ENCODE data around the gene ETV6.

Gene ETV6

GRCh38 chr12:11746940-11747716 lies 97.7 kb downstream of the ETV6 start:
- TF ChIP-seq SIN3A (IDR thresholded peaks at IDR 0.05; ENCODE audit: borderline replicate concordance, insufficient read depth, low read length) (no peak), POLR2AphosphoS5 (IDR thresholded peaks at IDR 0.05; ENCODE audit: low read depth, low read length) (no peak), REST (IDR thresholded peaks at IDR 0.05; ENCODE audit: insufficient read depth in 1 of 2, low read depth in 2 of 2, low read length in 2 of 2) (no peak), FOXP2 (optimal IDR thresholded peaks at IDR 0.05; ENCODE audit: borderline replicate concordance, extremely low read depth, extremely low read length, insufficient read depth) (no peak), TAF1 (IDR thresholded peaks at IDR 0.05; ENCODE audit: borderline replicate concordance, insufficient read depth, low read length) (no peak)

DNA sequence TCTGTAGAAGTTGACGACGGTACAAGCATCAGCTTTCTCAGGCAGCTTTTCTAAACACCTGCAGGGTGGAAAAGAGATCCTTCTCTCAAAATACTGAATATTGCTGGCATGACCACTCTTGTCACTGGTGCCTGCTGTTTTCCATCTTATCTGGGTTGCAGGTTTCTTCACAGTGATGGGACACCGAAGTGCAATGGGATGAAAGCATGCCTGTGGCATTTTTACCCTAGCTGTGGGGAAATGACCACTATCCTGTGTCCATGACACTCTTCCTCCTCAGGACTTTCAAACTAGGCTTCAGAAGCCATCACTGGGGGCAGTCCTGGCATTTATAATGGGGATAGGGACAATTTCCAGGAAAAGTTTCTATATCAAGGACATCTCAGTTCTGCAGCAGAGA lies 98.5 kb downstream of the ETV6 start:
- TF ChIP-seq REST (IDR thresholded peaks at IDR 0.05; ENCODE audit: insufficient read depth in 1 of 2, low read depth in 2 of 2, low read length in 2 of 2) (no peak), FOXP2 (optimal IDR thresholded peaks at IDR 0.05; ENCODE audit: borderline replicate concordance, extremely low read depth, extremely low read length, insufficient read depth) (no peak), TAF1 (IDR thresholded peaks at IDR 0.05; ENCODE audit: borderline replicate concordance, insufficient read depth, low read length) (no peak), SIN3A (IDR thresholded peaks at IDR 0.05; ENCODE audit: borderline replicate concordance, insufficient read depth, low read length) (no peak), POLR2AphosphoS5 (IDR thresholded peaks at IDR 0.05; ENCODE audit: low read depth, low read length) (no peak)

GRCh38 chr12:11748903-11749302 lies 99.4 kb downstream of the ETV6 start:
- no peak for TF ChIP-seq TAF1 (IDR thresholded peaks at IDR 0.05; ENCODE audit: borderline replicate concordance, insufficient read depth, low read length)
- TF ChIP-seq REST (IDR thresholded peaks at IDR 0.05; ENCODE audit: insufficient read depth in 1 of 2, low read depth in 2 of 2, low read length in 2 of 2) = no peak
- no peak for TF ChIP-seq SIN3A (IDR thresholded peaks at IDR 0.05; ENCODE audit: borderline replicate concordance, insufficient read depth, low read length)
- TF ChIP-seq POLR2AphosphoS5 (IDR thresholded peaks at IDR 0.05; ENCODE audit: low read depth, low read length) = no peak
- TF ChIP-seq FOXP2 (optimal IDR thresholded peaks at IDR 0.05; ENCODE audit: borderline replicate concordance, extremely low read depth, extremely low read length, insufficient read depth) = no peak

GRCh38 chr12:11749943-11750690 lies 100.6 kb downstream of the ETV6 start:
- no peak for TF ChIP-seq SIN3A (IDR thresholded peaks at IDR 0.05; ENCODE audit: borderline replicate concordance, insufficient read depth, low read length)
- no peak for TF ChIP-seq FOXP2 (optimal IDR thresholded peaks at IDR 0.05; ENCODE audit: borderline replicate concordance, extremely low read depth, extremely low read length, insufficient read depth)
- no peak for TF ChIP-seq TAF1 (IDR thresholded peaks at IDR 0.05; ENCODE audit: borderline replicate concordance, insufficient read depth, low read length)
- TF ChIP-seq REST (IDR thresholded peaks at IDR 0.05; ENCODE audit: insufficient read depth in 1 of 2, low read depth in 2 of 2, low read length in 2 of 2) = no peak
- no peak for TF ChIP-seq POLR2AphosphoS5 (IDR thresholded peaks at IDR 0.05; ENCODE audit: low read depth, low read length)
